ENCODE data around the gene TSPYL2. TPM values are rescaled to one million over a fixed set of nuclear protein-coding genes. Genes with fewer than 3 reads are reported as not detected.

The TSPYL2 gene
- total RNA-seq, 2 experiments from 2014 or later, result 56.8 to 61.0 TPM

- peaks cover 2% of the 10 kb centered on the region for H3K4me1 Mint-ChIP-seq (ENCODE audit: low read depth)
- no peaks in the 10 kb centered on the region for H3K9me3 Mint-ChIP-seq
- intact Hi-C loops (cut with micrococcal nuclease), result no loop called here
- no peak for TF ChIP-seq CTCF (IDR thresholded peaks at IDR 0.05)
- H3K36me3 Mint-ChIP-seq (ENCODE audit: low read depth), result peaks cover 6% of the 10 kb centered on the region
- DNase-seq (no peak), ATAC-seq (no peak)
- no peak overlapping the region for H3K4me3 Mint-ChIP-seq
- ChIA-PET CTCF (no interaction called here), POLR2A (no interaction called here)
- no peaks in the 10 kb centered on the region for H3K27me3 Mint-ChIP-seq
- H3K27ac Mint-ChIP-seq, result no peak overlapping the region
Measured at GRCh38 chrX:53116101-53116500, 33.9 kb downstream of the TSPYL2 start.

- H3K36me3 Mint-ChIP-seq (ENCODE audit: low read depth), result no peaks in the 10 kb centered on the region
- POLR2A ChIA-PET, result no interaction called here
Measured at GRCh38 chrX:53122013-53122412, 39.8 kb downstream of the TSPYL2 start.

GRCh38 chrX:53125506-53125905, 43.3 kb downstream of the TSPYL2 start:
- Mint-ChIP-seq H3K36me3 (ENCODE audit: low read depth) (no peaks in the 10 kb centered on the region), H3K4me1 (ENCODE audit: low read depth) (peaks cover 13% of the 10 kb centered on the region), H3K9me3 (no peaks in the 10 kb centered on the region), H3K27ac (no peak overlapping the region), H3K27me3 (no peaks in the 10 kb centered on the region), H3K4me3 (no peak overlapping the region)
- no peak for DNase-seq
- TF ChIP-seq CTCF (IDR thresholded peaks at IDR 0.05), result no peak
- ChIA-PET POLR2A (no interaction called here), CTCF (no interaction called here)
- intact Hi-C loops (cut with micrococcal nuclease), result no loop called here
- no peak for ATAC-seq

More at GRCh38 chrX:53122013-53122412, 39.8 kb downstream of the TSPYL2 start:
- Mint-ChIP-seq H3K27ac (no peak overlapping the region), H3K27me3 (no peaks in the 10 kb centered on the region), H3K4me1 (ENCODE audit: low read depth) (peaks cover 13% of the 10 kb centered on the region), H3K4me3 (no peak overlapping the region), H3K9me3 (no peaks in the 10 kb centered on the region)
- TF ChIP-seq CTCF (IDR thresholded peaks at IDR 0.05), result no peak
- CTCF ChIA-PET, result no interaction called here
- no peak for DNase-seq
- no peak for ATAC-seq
- intact Hi-C loops (cut with micrococcal nuclease), result no loop called here

- no peak for DNase-seq
- Mint-ChIP-seq H3K4me1 (ENCODE audit: low read depth) (peaks cover 13% of the 10 kb centered on the region), H3K9me3 (no peaks in the 10 kb centered on the region), H3K4me3 (no peak overlapping the region), H3K27me3 (no peaks in the 10 kb centered on the region), H3K27ac (no peak overlapping the region), H3K36me3 (ENCODE audit: low read depth) (peaks cover 1% of the 10 kb centered on the region)
- intact Hi-C loops (cut with micrococcal nuclease), result no loop called here
- TF ChIP-seq CTCF (IDR thresholded peaks at IDR 0.05), result no peak
- ChIA-PET POLR2A (no interaction called here), CTCF (no interaction called here)
- ATAC-seq, result no peak
Measured at GRCh38 chrX:53126377-53126776, 44.2 kb downstream of the TSPYL2 start.

- Mint-ChIP-seq H3K27me3 (no peaks in the 10 kb centered on the region), H3K27ac (no peak overlapping the region), H3K36me3 (ENCODE audit: low read depth) (peaks cover 4% of the 10 kb centered on the region), H3K4me1 (ENCODE audit: low read depth) (peaks cover 11% of the 10 kb centered on the region), H3K4me3 (no peak overlapping the region), H3K9me3 (no peaks in the 10 kb centered on the region)
- ChIA-PET POLR2A (no interaction called here), CTCF (no interaction called here)
- TF ChIP-seq CTCF (IDR thresholded peaks at IDR 0.05), result no peak
- intact Hi-C loops (cut with micrococcal nuclease), result no loop called here
- ATAC-seq, result no peak
- DNase-seq, result no peak
Measured at GRCh38 chrX:53128097-53128749, 46.1 kb downstream of the TSPYL2 start.
